Activated T-cell treated with anti-CD3 and anti-CD28 coated beads, Interleukin-2, amount 50 U/mL, for 1 hour (primary cell): ENCODE measurements around the gene SLC24A3.

ENCODE experiments used
- DNase-seq: peaks from one replicate; pipeline ENCODE4 v3.0.0-alpha.2; 2020

The SLC24A3 gene

GRCh38 chr20:19511931-19512330 is 299.5 kb downstream of the SLC24A3 start:
- DNase-seq: no peak

- DNase-seq: no peak
These were observed 300.6 kb downstream of the SLC24A3 start for GRCh38 chr20:19512886-19513677.

GRCh38 chr20:19515074-19515473 is 302.6 kb downstream of the SLC24A3 start:
- no peak for DNase-seq

GRCh38 chr20:19519466-19519865 is 307.0 kb downstream of the SLC24A3 start:
- no peak for DNase-seq

GRCh38 chr20:19520261-19520660 is 307.8 kb downstream of the SLC24A3 start:
- no peak for DNase-seq

GRCh38 chr20:19522071-19522801 is 309.8 kb downstream of the SLC24A3 start:
- no peak for DNase-seq

- DNase-seq: no peak
These were observed 310.6 kb downstream of the SLC24A3 start for GRCh38 chr20:19522836-19523590.

- DNase-seq: no peak
These were observed 312.2 kb downstream of the SLC24A3 start for GRCh38 chr20:19524691-19525090.

- no peak for DNase-seq
These were observed 315.1 kb downstream of the SLC24A3 start for GRCh38 chr20:19527509-19527908.

- no peak for DNase-seq
These were observed 316.0 kb downstream of the SLC24A3 start for GRCh38 chr20:19528286-19529030.

GRCh38 chr20:19530006-19530405 is 317.6 kb downstream of the SLC24A3 start:
- no peak for DNase-seq

GRCh38 chr20:19531446-19531845 is 319.0 kb downstream of the SLC24A3 start:
- DNase-seq: no peak

GRCh38 chr20:19538556-19538955 is 326.1 kb downstream of the SLC24A3 start:
- DNase-seq: no peak

- no peak for DNase-seq
These were observed 326.7 kb downstream of the SLC24A3 start for GRCh38 chr20:19539191-19539590.

- no peak for DNase-seq
These were observed 327.9 kb downstream of the SLC24A3 start for GRCh38 chr20:19540392-19540791.

- no peak for DNase-seq
These were observed 330.7 kb downstream of the SLC24A3 start for GRCh38 chr20:19543101-19543500.

GRCh38 chr20:19544684-19545083 is 332.2 kb downstream of the SLC24A3 start:
- DNase-seq: no peak

- no peak for DNase-seq
These were observed 334.2 kb downstream of the SLC24A3 start for GRCh38 chr20:19546648-19547047.

- DNase-seq: no peak
These were observed 335.1 kb downstream of the SLC24A3 start for GRCh38 chr20:19547547-19547946.

- no peak for DNase-seq
These were observed 337.5 kb downstream of the SLC24A3 start for GRCh38 chr20:19549896-19550295.

- no peak for DNase-seq
These were observed 340.1 kb downstream of the SLC24A3 start for GRCh38 chr20:19552221-19553180.

- DNase-seq: no peak
These were observed 342.2 kb downstream of the SLC24A3 start for GRCh38 chr20:19554666-19555065.
